LNCaP clone FGC (cell line): ENCODE data around the gene BEGAIN.

Experiments used
- DNase-seq: peaks from one replicate; pipeline ENCODE4 v3.0.0-alpha.2; 2011; ENCODE audit warnings: low read depth
- H3K4me3 ChIP-seq: 2 replicates; pipeline ENCODE4 v1.5.1; 2011; ENCODE audit warnings: mild to moderate bottlenecking, low read depth, low read length, control low read depth
- CTCF ChIP-seq: IDR thresholded peaks from 2 replicates; pipeline ENCODE4 v1.5.1; 2012; ENCODE audit warnings: mild to moderate bottlenecking; ENCODE audit not compliant: control insufficient read depth, insufficient read depth; ENCODE audit errors: extremely low read depth

The BEGAIN gene

GRCh38 chr14:100569734-100570286, 17.4 kb downstream of the BEGAIN start:
- DNase-seq, result no peak
- no peak for TF ChIP-seq CTCF
- no peak overlapping the region for H3K4me3 ChIP-seq

GRCh38 chr14:100568998-100569733, 18.1 kb downstream of the BEGAIN start:
- no peak for DNase-seq
- no peak overlapping the region for H3K4me3 ChIP-seq
- TF ChIP-seq CTCF, result no peak

- no peak overlapping the region for H3K4me3 ChIP-seq
- TF ChIP-seq CTCF, result no peak
- DNase-seq, result no peak
These were observed 18.8 kb downstream of the BEGAIN start for GRCh38 chr14:100568164-100568997.

- no peak for DNase-seq
- no peak overlapping the region for H3K4me3 ChIP-seq
- TF ChIP-seq CTCF, result no peak
These were observed 19.4 kb downstream of the BEGAIN start for GRCh38 chr14:100567877-100568163.

GRCh38 chr14:100567009-100567876, 20.0 kb downstream of the BEGAIN start:
- no peak overlapping the region for H3K4me3 ChIP-seq
- DNase-seq, result no peak
- no peak for TF ChIP-seq CTCF

GRCh38 chr14:100566586-100566985, 20.6 kb downstream of the BEGAIN start:
- H3K4me3 ChIP-seq, result no peak overlapping the region
- no peak for DNase-seq
- no peak for TF ChIP-seq CTCF
